ENCODE results near the gene KDELR3. TPM values are rescaled to one million over a fixed set of nuclear protein-coding genes. Genes with fewer than 3 reads are reported as not detected.
A peak's percentile ranks its signal among the peaks of the same experiment; 100 is the strongest.

The KDELR3 gene
- total RNA-seq, 2 donors from 2014 or later, result 0.31 to 0.37 TPM

DNA sequence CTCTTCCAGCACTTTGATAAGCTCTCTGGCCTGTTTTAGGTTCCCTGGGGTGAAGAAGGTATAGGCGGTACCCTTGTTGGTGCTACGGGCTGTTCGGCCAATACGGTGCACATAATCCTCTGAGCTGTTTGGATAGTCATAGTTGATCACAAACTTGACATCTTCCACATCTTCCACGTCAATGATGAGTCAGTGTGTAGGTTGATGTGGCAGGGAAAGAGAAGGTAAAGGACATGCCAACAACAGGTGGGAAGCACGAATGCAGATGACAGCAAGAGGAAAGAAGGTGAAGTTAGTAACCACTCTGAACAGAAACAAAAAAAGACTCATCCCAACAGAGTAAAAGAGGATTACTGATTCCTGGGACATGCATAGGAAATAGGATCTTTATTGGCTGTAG lies 20.1 kb downstream of the KDELR3 start:
- peak; percentile 38 to 42 for ATAC-seq (replicated peaks in 1 of 2)
- H3K27ac Mint-ChIP-seq, result peak overlapping the region; percentile 64
- peaks cover 19 to 60% of the 10 kb centered on the region in 2 donors for H3K36me3 Mint-ChIP-seq (ENCODE audit: insufficient read depth in 2 of 2)
- H3K4me1 Mint-ChIP-seq (ENCODE audit: low read depth), result peaks cover 75% of the 10 kb centered on the region
- no peaks in the 10 kb centered on the region for H3K27me3 Mint-ChIP-seq (ENCODE audit: low read depth)
- no peaks in the 10 kb centered on the region for H3K9me3 Mint-ChIP-seq
- H3K4me3 Mint-ChIP-seq, result no peak overlapping the region
- DNase-seq, result no peak

DNA sequence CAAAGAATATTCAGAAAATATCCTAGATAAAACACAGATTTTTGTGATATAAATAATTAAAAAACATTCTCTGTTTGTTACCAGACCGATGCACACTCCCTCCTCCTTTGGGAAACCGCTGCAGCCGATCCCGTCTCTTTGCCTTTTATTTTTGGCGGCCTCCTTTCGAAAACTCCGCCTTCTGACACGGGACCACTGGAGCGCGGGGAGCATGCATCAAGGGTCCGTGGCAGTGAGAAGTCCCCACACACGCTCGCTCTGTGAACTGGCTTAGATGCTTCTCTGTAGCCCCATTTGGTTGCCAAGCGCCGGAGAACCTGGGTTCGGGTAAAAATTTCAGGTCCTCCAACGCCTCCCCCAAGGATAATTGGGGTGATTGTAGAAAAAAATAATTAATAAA lies 21.2 kb downstream of the KDELR3 start:
- H3K9me3 Mint-ChIP-seq, result no peaks in the 10 kb centered on the region
- peak overlapping the region; percentile 18 for H3K27ac Mint-ChIP-seq
- peaks cover 18 to 61% of the 10 kb centered on the region in 2 donors for H3K36me3 Mint-ChIP-seq (ENCODE audit: insufficient read depth in 2 of 2)
- H3K4me1 Mint-ChIP-seq (ENCODE audit: low read depth), result peaks cover 75% of the 10 kb centered on the region
- ATAC-seq (replicated peaks in 1 of 2) (no peak), DNase-seq (no peak)
- no peak overlapping the region for H3K4me3 Mint-ChIP-seq
- H3K27me3 Mint-ChIP-seq (ENCODE audit: low read depth), result no peaks in the 10 kb centered on the region

DNA sequence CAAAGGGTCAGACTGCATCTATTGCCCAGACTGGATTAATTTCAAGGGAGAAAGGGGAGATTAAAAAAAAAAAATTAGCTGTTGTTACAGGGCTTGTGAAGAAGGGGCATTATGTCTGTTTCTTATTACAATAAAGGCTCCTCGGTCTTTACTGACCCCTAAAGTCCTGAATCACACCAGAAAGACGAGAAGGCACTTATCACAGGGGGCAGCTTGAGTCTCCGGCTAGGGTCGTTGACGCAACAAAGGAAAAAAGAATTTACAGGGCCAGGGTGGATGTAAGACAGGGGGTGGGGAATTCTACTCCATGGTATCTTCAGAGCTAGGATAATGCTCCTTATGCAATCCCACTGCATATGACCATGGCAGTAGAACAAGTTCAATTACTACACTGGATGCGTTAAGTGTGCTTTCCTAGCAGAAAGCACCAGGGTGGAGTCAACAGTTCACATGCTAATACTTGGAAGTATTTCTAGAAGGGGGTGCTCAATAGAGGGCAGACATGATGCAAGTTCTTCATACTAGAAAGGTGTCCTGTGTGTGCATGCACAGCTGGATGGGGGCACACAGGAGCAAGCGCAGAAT lies 21.8 kb downstream of the KDELR3 start:
- H3K4me1 Mint-ChIP-seq (ENCODE audit: low read depth), result peaks cover 70% of the 10 kb centered on the region
- no peak overlapping the region for H3K4me3 Mint-ChIP-seq
- no peaks in the 10 kb centered on the region for H3K27me3 Mint-ChIP-seq (ENCODE audit: low read depth)

DNA sequence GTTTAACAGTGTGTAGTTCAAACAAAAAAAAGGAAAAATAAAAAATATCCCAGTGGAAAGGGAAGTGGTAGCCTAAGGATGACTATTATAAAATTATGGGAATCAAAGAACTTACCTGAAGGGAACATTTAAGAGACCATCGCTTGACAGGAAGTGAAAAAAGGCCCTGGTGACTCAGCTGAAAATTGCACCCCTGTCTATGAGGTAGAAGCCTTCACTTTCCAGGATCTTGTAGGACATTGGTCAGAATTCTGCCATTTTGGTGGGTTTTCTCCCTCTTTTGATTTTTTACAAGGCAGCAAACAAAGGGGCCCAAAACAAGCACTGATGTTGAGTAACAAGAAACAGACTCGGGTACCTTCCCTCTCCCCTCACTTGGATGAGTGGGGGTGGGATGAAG lies 22.6 kb downstream of the KDELR3 start:
- H3K27me3 Mint-ChIP-seq (ENCODE audit: low read depth), result no peaks in the 10 kb centered on the region
- ATAC-seq (replicated peaks in 1 of 2) (peak; percentile 18 to 41), DNase-seq (no peak)
- peak overlapping the region in 1 of 2 donors; percentile 50 for H3K4me3 Mint-ChIP-seq
- peaks cover 71% of the 10 kb centered on the region for H3K4me1 Mint-ChIP-seq (ENCODE audit: low read depth)
- peak overlapping the region; percentile 88 for H3K27ac Mint-ChIP-seq
- H3K9me3 Mint-ChIP-seq, result no peaks in the 10 kb centered on the region
- H3K36me3 Mint-ChIP-seq (ENCODE audit: insufficient read depth in 2 of 2), result peaks cover 23 to 62% of the 10 kb centered on the region in 2 donors

More for the DNA sequence above, 21.8 kb downstream of the KDELR3 start:
- Mint-ChIP-seq H3K36me3 (ENCODE audit: insufficient read depth in 2 of 2) (peaks cover 20 to 62% of the 10 kb centered on the region in 2 donors), H3K27ac (peak overlapping the region; percentile 88), H3K9me3 (no peaks in the 10 kb centered on the region)
- DNase-seq, result no peak
- ATAC-seq (replicated peaks in 1 of 2), result no peak

DNA sequence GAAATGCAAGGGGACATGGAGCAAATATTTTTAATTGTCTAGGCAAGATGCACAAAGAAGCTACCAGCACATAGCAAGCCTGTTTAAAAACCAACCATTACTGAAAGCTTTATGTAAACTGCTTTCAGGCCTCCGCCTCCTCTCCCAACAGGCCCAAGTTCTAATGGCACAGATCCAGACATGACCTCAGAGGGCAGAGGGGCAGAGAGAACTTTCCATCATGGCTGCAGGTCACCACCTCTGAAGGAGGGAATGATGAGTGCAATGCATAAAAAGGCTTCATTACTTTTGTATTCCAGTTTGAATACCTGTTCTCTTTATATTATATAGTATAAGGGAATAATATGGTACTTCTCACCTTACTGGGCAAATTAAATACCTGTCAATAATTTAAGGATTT lies 23.0 kb downstream of the KDELR3 start:
- no peaks in the 10 kb centered on the region for H3K27me3 Mint-ChIP-seq (ENCODE audit: low read depth)
- no peaks in the 10 kb centered on the region for H3K9me3 Mint-ChIP-seq
- H3K27ac Mint-ChIP-seq, result peak overlapping the region; percentile 88
- H3K4me1 Mint-ChIP-seq (ENCODE audit: low read depth), result peaks cover 71% of the 10 kb centered on the region
- ATAC-seq (replicated peaks in 1 of 2) (no peak), DNase-seq (no peak)
- peaks cover 23 to 64% of the 10 kb centered on the region in 2 donors for H3K36me3 Mint-ChIP-seq (ENCODE audit: insufficient read depth in 2 of 2)
- H3K4me3 Mint-ChIP-seq, result peak overlapping the region in 1 of 2 donors; percentile 50

DNA sequence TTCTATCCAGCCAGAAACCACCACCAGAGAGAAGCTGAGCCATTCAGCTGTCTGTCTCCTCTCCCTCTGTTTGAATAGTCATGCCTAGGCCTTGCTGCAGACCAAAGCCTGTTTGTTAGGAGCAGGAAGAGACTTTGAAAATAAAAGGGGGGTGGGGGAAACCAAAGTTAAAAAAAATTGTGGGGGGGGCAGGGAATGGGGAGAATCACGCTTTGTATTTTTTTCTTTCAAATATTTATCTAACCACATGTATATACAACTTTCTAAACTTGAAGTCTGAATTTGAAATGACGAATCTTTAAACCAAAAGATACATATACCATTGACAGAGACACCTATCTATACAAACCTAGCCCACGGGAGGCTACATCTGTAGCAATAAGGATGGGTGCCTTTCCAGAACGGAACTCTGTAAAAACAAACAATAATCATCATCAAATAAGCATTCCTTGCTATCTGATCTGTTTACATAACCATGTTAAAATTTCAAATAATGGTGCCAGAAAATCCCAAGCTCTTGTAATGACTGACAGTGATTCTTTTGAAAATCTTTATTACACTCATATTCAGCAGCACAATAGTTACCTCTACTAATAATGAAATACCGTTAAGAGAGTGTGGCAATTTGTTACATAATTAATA lies 23.9 kb downstream of the KDELR3 start:
- no peak overlapping the region for H3K4me3 Mint-ChIP-seq
- no peak for DNase-seq
- ATAC-seq (replicated peaks in 1 of 2), result no peak
- H3K9me3 Mint-ChIP-seq, result no peaks in the 10 kb centered on the region
- peaks cover 68% of the 10 kb centered on the region for H3K4me1 Mint-ChIP-seq (ENCODE audit: low read depth)
- peak overlapping the region; percentile 77 for H3K27ac Mint-ChIP-seq
- no peaks in the 10 kb centered on the region for H3K27me3 Mint-ChIP-seq (ENCODE audit: low read depth)
- peaks cover 21 to 62% of the 10 kb centered on the region in 2 donors for H3K36me3 Mint-ChIP-seq (ENCODE audit: insufficient read depth in 2 of 2)

DNA sequence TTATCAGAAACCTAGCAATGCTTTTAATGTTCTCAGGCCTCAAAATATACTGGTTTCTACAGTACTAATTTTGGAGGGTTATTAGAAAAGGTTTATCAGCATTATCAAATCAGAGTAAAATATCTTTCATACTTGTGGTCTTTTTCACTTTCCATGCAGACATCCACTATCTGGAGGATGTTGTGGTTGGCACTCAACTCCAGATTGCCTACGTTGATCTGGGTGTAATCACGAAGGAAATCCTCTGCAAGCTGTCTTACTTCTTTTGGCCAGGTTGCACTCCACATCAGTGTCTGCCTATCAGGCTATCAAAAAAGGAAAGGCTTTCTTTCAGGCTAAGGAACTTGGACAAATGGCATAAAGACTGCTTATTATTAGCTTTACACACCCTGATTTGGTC lies 26.6 kb downstream of the KDELR3 start:
- H3K9me3 Mint-ChIP-seq, result no peaks in the 10 kb centered on the region
- ATAC-seq (replicated peaks in 1 of 2) (no peak), DNase-seq (no peak)
- H3K4me1 Mint-ChIP-seq (ENCODE audit: low read depth), result peaks cover 69% of the 10 kb centered on the region
- H3K36me3 Mint-ChIP-seq (ENCODE audit: insufficient read depth in 2 of 2), result peaks cover 12 to 62% of the 10 kb centered on the region in 2 donors
- peak overlapping the region; percentile 72 for H3K27ac Mint-ChIP-seq
- no peak overlapping the region for H3K4me3 Mint-ChIP-seq
- H3K27me3 Mint-ChIP-seq (ENCODE audit: low read depth), result no peaks in the 10 kb centered on the region

DNA sequence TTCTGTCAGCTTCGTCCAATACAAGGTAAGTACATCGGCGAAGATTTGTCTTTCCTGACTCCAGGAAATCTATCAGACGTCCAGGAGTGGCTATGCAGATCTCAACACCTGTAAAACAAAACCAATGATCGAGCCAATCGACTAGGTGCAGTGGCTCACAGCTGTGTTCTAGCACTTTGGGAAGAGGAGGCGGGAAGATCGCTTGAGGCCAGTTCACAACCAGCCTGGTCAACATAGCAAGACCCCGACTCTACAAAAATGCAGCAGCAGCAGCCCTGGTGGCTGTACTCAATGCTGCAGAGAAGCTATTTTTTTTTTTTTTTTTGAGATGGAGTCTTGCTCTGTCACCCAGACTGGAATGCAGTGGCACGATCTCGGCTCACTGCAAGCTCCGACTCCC lies 27.0 kb downstream of the KDELR3 start:
- no peak overlapping the region for H3K27ac Mint-ChIP-seq
- ATAC-seq (replicated peaks in 1 of 2) (no peak), DNase-seq (no peak)
- H3K27me3 Mint-ChIP-seq (ENCODE audit: low read depth), result no peaks in the 10 kb centered on the region
- no peaks in the 10 kb centered on the region for H3K9me3 Mint-ChIP-seq
- no peak overlapping the region for H3K4me3 Mint-ChIP-seq
- peaks cover 12 to 62% of the 10 kb centered on the region in 2 donors for H3K36me3 Mint-ChIP-seq (ENCODE audit: insufficient read depth in 2 of 2)
- H3K4me1 Mint-ChIP-seq (ENCODE audit: low read depth), result peaks cover 69% of the 10 kb centered on the region

DNA sequence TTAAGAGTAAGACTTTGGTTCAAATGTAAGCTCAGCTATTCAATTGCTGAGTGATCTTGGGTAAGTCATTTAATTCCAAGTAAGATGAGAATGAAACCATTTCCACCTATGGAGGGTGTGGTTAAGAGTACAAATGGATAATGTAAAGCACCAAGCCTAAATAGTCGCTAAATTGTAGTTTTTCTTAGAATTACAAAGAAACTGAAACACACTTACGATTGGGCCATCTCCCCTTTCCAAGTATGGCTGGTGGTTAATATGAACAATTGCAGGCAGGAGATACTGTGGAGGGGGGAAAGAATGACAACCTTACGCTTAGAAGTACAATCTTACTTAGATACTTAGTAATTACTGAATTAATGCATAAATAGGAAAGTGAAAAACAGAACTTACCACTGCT lies 30.0 kb downstream of the KDELR3 start:
- H3K4me1 Mint-ChIP-seq (ENCODE audit: low read depth), result peaks cover 71% of the 10 kb centered on the region

DNA sequence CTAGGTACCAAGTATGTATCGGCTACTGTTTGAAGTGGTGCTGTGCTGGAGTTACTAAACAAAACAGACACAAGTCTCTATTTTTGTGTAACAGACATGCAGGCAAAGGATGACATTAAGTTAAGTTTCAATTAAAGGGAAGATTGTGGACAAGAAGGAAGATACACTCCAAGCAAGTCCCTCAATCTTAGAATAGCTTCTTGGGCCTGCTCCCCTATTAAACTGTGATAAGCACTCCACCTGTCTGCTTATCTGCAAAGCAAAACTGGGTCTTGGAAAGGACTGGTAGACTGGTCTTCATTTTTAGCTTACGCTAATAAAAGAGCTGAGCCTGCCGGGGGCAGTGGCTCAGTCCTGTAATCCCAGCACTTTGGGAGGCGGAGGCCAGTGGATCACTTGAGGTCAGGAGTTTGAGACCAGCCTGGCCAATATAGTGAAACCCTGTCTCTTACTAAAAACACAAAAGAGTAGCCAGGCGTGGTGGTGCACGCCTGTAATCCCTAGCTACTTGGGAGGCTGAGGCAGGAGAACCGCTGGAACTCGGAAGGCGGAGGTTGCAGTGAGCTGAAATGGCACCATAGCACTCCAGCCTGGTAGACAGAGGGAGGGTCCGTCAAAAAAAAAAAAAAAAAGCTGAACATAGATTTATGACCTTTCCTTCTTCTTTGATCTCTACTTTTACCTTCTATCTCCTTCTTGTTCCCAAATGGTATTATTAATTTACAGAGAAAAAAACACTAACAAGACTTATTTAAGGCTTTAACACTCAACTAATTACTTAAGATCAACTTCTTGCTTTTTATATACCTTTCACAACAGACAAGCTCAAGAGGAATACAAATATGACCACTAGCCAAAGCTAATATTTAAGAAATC lies 34.1 kb downstream of the KDELR3 start:
- ATAC-seq (replicated peaks in 1 of 2) (no peak), DNase-seq (no peak)
- Mint-ChIP-seq H3K4me3 (peak overlapping the region; percentile 87 to 100), H3K36me3 (ENCODE audit: insufficient read depth in 2 of 2) (peaks cover 13 to 64% of the 10 kb centered on the region in 2 donors), H3K27ac (peak overlapping the region; percentile 98), H3K27me3 (ENCODE audit: low read depth) (no peaks in the 10 kb centered on the region), H3K9me3 (no peaks in the 10 kb centered on the region), H3K4me1 (ENCODE audit: low read depth) (peaks cover 71% of the 10 kb centered on the region)

More for the DNA sequence above, 30.0 kb downstream of the KDELR3 start:
- peaks cover 13 to 65% of the 10 kb centered on the region in 2 donors for H3K36me3 Mint-ChIP-seq (ENCODE audit: insufficient read depth in 2 of 2)
- no peaks in the 10 kb centered on the region for H3K9me3 Mint-ChIP-seq
- DNase-seq, result no peak
- H3K27me3 Mint-ChIP-seq (ENCODE audit: low read depth), result no peaks in the 10 kb centered on the region
- H3K27ac Mint-ChIP-seq, result peak overlapping the region; percentile 82
- peak overlapping the region in 1 of 2 donors; percentile 28 for H3K4me3 Mint-ChIP-seq
- peak; percentile 40 to 64 for ATAC-seq (replicated peaks in 1 of 2)

DNA sequence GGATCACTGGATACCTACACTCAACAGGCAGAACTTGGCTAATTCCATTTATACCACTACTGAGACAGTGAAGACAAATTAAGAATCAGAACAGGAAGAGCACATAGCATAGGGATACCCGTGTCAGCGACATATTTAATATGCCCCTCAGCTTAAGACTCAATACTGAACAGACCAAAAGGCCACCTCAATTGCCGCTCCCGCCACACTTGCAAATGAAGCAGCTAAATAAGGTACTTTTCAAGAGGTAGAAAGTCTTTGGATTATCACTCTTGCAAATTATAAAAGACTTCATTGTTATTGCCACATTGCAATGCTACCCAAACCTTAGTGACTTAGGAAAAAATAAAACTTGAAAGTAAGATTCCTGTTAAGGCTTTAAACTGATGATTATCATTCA lies 35.1 kb downstream of the KDELR3 start:
- Mint-ChIP-seq H3K4me1 (ENCODE audit: low read depth) (peaks cover 75% of the 10 kb centered on the region), H3K4me3 (peak overlapping the region; percentile 87 to 100), H3K9me3 (peaks cover 0 to under 1% of the 10 kb centered on the region in 2 donors), H3K27me3 (ENCODE audit: low read depth) (no peaks in the 10 kb centered on the region), H3K27ac (peak overlapping the region; percentile 98), H3K36me3 (ENCODE audit: insufficient read depth in 2 of 2) (peaks cover 13 to 59% of the 10 kb centered on the region in 2 donors)
- no peak for DNase-seq
- no peak for ATAC-seq (replicated peaks in 1 of 2)

DNA sequence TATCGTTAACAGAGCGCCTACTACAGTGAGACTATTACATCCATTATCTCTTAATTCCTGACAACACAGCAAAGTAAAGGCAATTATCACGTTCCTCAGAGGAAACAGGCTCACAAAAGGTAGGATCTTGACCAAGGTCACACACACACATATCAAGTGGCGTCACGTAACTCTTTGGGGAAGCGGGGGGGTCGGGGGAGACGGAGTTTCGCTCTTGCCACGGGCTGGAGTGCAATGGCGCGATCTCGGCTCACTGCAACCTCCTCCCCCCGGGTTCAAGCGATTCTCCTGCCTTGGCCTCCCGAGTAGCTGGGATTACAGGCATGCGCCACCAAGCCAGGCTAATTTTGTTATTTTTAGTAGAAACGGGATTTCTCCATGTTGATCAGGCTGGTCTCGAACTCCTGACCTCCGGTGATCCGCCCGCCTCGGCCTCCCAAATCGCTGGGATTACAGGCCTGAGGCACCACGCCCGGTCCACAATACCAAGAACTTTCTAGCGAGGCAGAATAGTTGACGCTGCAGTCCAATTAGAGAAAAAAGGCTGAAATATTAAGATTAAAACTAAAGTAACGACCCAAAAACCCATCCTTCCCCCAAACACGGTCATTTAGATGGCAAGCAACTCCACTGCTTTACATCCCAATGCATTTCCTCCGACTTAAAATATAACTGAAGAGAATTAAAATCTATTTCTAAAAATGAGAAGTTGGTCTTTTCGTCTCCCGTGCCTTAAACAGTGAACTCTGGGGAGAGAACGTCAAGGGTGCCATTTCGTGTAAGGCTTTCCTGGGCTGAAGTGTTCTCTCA lies 37.0 kb downstream of the KDELR3 start:
- peaks cover 0 to 2% of the 10 kb centered on the region in 2 donors for H3K9me3 Mint-ChIP-seq
- H3K27ac Mint-ChIP-seq, result peak overlapping the region; percentile 98
- no peaks in the 10 kb centered on the region for H3K27me3 Mint-ChIP-seq (ENCODE audit: low read depth)
- ATAC-seq (replicated peaks in 1 of 2) (no peak), DNase-seq (peak; percentile 58 to 69)
- peaks cover 13 to 43% of the 10 kb centered on the region in 2 donors for H3K36me3 Mint-ChIP-seq (ENCODE audit: insufficient read depth in 2 of 2)
- peak overlapping the region; percentile 87 to 100 for H3K4me3 Mint-ChIP-seq
- H3K4me1 Mint-ChIP-seq (ENCODE audit: low read depth), result peaks cover 60% of the 10 kb centered on the region

Measured in activated T-cell treated with anti-CD3 and anti-CD28 coated beads, Interleukin-2, amount 50 U/mL, for 72 hours (primary cell).